Tibial artery (tissue), 4 donors: ENCODE results near the gene RBMS2.

Experiments
- DNase-seq, 2 donors: peaks; one replicate each; pipeline ENCODE4 v3.0.0-alpha.2; 2019
- H3K27ac ChIP-seq, 2 donors: fragments of 200-600 bp; sonication (generic) in 1 of 2; 1 replicate in 1 of 2; 2 replicates in 1 of 2; pipeline ENCODE4 v1.5.1; 2018 to 2019; ENCODE audit warnings: mild to moderate bottlenecking in 1 of 2
- H3K27me3 ChIP-seq, 2 donors: fragments of 200-600 bp; sonication (generic) in 1 of 2; one replicate each; pipeline versions ENCODE4 v1.5.1 to v1.6.0; 2016 to 2019
- H3K36me3 ChIP-seq, 3 donors: fragments of 200-600 bp; sonication (generic) in 2 of 3; one replicate each; pipeline ENCODE4 v1.5.1; 2016 to 2019; ENCODE audit warnings: mild to moderate bottlenecking in 2 of 3
- H3K4me1 ChIP-seq, 4 donors: fragments of 200-600 bp; sonication (generic) in 2 of 4; 1 replicate in 3 of 4; 2 replicates in 1 of 4; pipeline ENCODE4 v1.5.1; 2016 to 2019
- H3K4me3 ChIP-seq, 2 donors: fragments of 200-600 bp; sonication (generic) in 1 of 2; 1 replicate in 1 of 2; 2 replicates in 1 of 2; pipeline ENCODE4 v1.5.1; 2018 to 2019; ENCODE audit warnings: mild to moderate bottlenecking in 2 of 2
- H3K9me3 ChIP-seq, 3 donors: fragments of 200-600 bp; sonication (generic) in 1 of 3; one replicate each; pipeline ENCODE4 v1.5.1; 2016 to 2019
- CTCF ChIP-seq, 2 experiments: fragments of 200-600 bp in 1 of 2; fragments of 450-650 bp in 1 of 2; IDR thresholded peaks; one replicate each; pipeline ENCODE4 v1.5.1; 2017 to 2019; ENCODE audit warnings: antibody characterized with exemption in 2 of 2, mild to moderate bottlenecking in 1 of 2, moderate library complexity in 1 of 2
- intact Hi-C: fragments of 100-400 bp; cut with DNase I; formaldehyde crosslinking; loops from one replicate; pipeline ENCODE4 v1.15.0; 2023; ENCODE audit warnings: low total_unique reads

The RBMS2 gene

GRCh38 chr12:56632701-56633467, 111.3 kb downstream of the RBMS2 start:
- peaks cover 0 to 58% (median 52%) of the 10 kb centered on the region in 4 donors for H3K4me1 ChIP-seq
- no peaks in the 10 kb centered on the region for H3K9me3 ChIP-seq
- peaks cover 3 to 4% (median 4%) of the 10 kb centered on the region in 3 donors for H3K36me3 ChIP-seq
- intact Hi-C loops: loop anchor here (5.0 kb wide), 1 partner anchor 41 kb away; no protein-coding TSS in a partner anchor
- TF ChIP-seq CTCF (IDR thresholded peaks at IDR 0.05): no peak
- H3K27me3 ChIP-seq: no peaks in the 10 kb centered on the region
- H3K27ac ChIP-seq: peak overlapping the region; percentile 88 to 92
- no peak for DNase-seq
- H3K4me3 ChIP-seq: peak overlapping the region; percentile 63 to 86

- no peak for DNase-seq
- Histone ChIP-seq H3K9me3 (no peaks in the 10 kb centered on the region), H3K27ac (peak overlapping the region; percentile 88 to 92), H3K4me1 (peaks cover 0 to 50% (median 46%) of the 10 kb centered on the region in 4 donors), H3K36me3 (peaks cover 10 to 12% (median 12%) of the 10 kb centered on the region in 3 donors), H3K27me3 (no peaks in the 10 kb centered on the region), H3K4me3 (peak overlapping the region; percentile 63 to 86)
- TF ChIP-seq CTCF (IDR thresholded peaks at IDR 0.05): no peak
- intact Hi-C loops: loop anchor here (5.0 kb wide), 1 partner anchor 41 kb away; no protein-coding TSS in a partner anchor
Measured at GRCh38 chr12:56633468-56634241, 112.0 kb downstream of the RBMS2 start.

- peak; percentile 36 to 87 for DNase-seq
- peak overlapping the region; percentile 88 to 92 for H3K27ac ChIP-seq
- H3K27me3 ChIP-seq: no peaks in the 10 kb centered on the region
- H3K9me3 ChIP-seq: no peaks in the 10 kb centered on the region
- H3K4me1 ChIP-seq: peaks cover 0 to 50% (median 46%) of the 10 kb centered on the region in 4 donors
- intact Hi-C loops: loop anchor here (5.0 kb wide), 1 partner anchor 42 kb away; no protein-coding TSS in a partner anchor
- H3K36me3 ChIP-seq: peaks cover 17 to 19% (median 19%) of the 10 kb centered on the region in 3 donors
- no peak for TF ChIP-seq CTCF (IDR thresholded peaks at IDR 0.05)
- H3K4me3 ChIP-seq: peak overlapping the region; percentile 63 to 86
Measured at GRCh38 chr12:56634242-56634836, 112.7 kb downstream of the RBMS2 start.

GRCh38 chr12:56634837-56635791, 113.5 kb downstream of the RBMS2 start:
- TF ChIP-seq CTCF (IDR thresholded peaks at IDR 0.05): peak; percentile 15 to 26
- Histone ChIP-seq H3K4me3 (peak overlapping the region; percentile 63 to 86), H3K4me1 (peaks cover 0 to 50% (median 46%) of the 10 kb centered on the region in 4 donors), H3K36me3 (peaks cover 25 to 27% (median 26%) of the 10 kb centered on the region in 3 donors), H3K27ac (peak overlapping the region; percentile 88 to 92), H3K27me3 (no peaks in the 10 kb centered on the region), H3K9me3 (no peaks in the 10 kb centered on the region)
- intact Hi-C loops: loop anchor here (5.0 kb wide), 1 partner anchor 43 kb away; no protein-coding TSS in a partner anchor
- DNase-seq: peak; percentile 67 to 88
